ENCODE data around the gene GFOD1.

Gene GFOD1

GRCh38 chr6:13487122-13488014 lies at the start of gene GFOD1:
TSS of gene GFOD1 (minus strand) at chr6:13487600. CDS start at chr6:13486890, 710 bp downstream.
- DNase-seq (ENCODE audit: low spot score): peak; percentile 92

GRCh38 chr6:13536796-13537526 lies 49.6 kb upstream of the GFOD1 start:
- DNase-seq (ENCODE audit: low spot score): no peak

GRCh38 chr6:13535306-13535705 lies 47.9 kb upstream of the GFOD1 start:
- no peak for DNase-seq (ENCODE audit: low spot score)

- no peak for DNase-seq (ENCODE audit: low spot score)
Observed at GRCh38 chr6:13534536-13534935, 47.1 kb upstream of the GFOD1 start.

- DNase-seq (ENCODE audit: low spot score): no peak
Observed at GRCh38 chr6:13531956-13532355, 44.6 kb upstream of the GFOD1 start.

- DNase-seq (ENCODE audit: low spot score): peak; percentile 53
Observed at GRCh38 chr6:13528777-13529343, 41.5 kb upstream of the GFOD1 start.

GRCh38 chr6:13528232-13528631 lies 40.8 kb upstream of the GFOD1 start:
- no peak for DNase-seq (ENCODE audit: low spot score)

- no peak for DNase-seq (ENCODE audit: low spot score)
Observed at GRCh38 chr6:13527671-13528056, 40.3 kb upstream of the GFOD1 start.

- DNase-seq (ENCODE audit: low spot score): peak; percentile 41
Observed at GRCh38 chr6:13526727-13527670, 39.6 kb upstream of the GFOD1 start.

GRCh38 chr6:13526357-13526726 lies 38.9 kb upstream of the GFOD1 start:
- no peak for DNase-seq (ENCODE audit: low spot score)

GRCh38 chr6:13524801-13525508 lies 37.6 kb upstream of the GFOD1 start:
- no peak for DNase-seq (ENCODE audit: low spot score)

GRCh38 chr6:13523826-13524622 lies 36.6 kb upstream of the GFOD1 start:
- no peak for DNase-seq (ENCODE audit: low spot score)

GRCh38 chr6:13522656-13523055 lies 35.3 kb upstream of the GFOD1 start:
- peak; percentile 35 for DNase-seq (ENCODE audit: low spot score)

- DNase-seq (ENCODE audit: low spot score): no peak
Observed at GRCh38 chr6:13519839-13520238, 32.4 kb upstream of the GFOD1 start.

- DNase-seq (ENCODE audit: low spot score): no peak
Observed at GRCh38 chr6:13517116-13517515, 29.7 kb upstream of the GFOD1 start.

GRCh38 chr6:13515912-13516311 lies 28.5 kb upstream of the GFOD1 start:
- DNase-seq (ENCODE audit: low spot score): no peak

- DNase-seq (ENCODE audit: low spot score): no peak
Observed at GRCh38 chr6:13513626-13514502, 26.5 kb upstream of the GFOD1 start.

GRCh38 chr6:13512900-13513299 lies 25.5 kb upstream of the GFOD1 start:
- no peak for DNase-seq (ENCODE audit: low spot score)

All from Ammon's horn (tissue), 1 donor.